T-helper 2 cell treated with Interferon-gamma antibody and Interleukin-4, amounts not matched to agents 5 μg/mL and 100 μg/mL, for 36 hours (primary cell): ENCODE data around the gene ITGA2B.
"Not testable (repeated sequence)": the region's sequence is repeated elsewhere in the genome, so short reads cannot be mapped to it uniquely, and the experiment has no call there.

Experiments
- DNase-seq: peaks from one replicate; pipeline ENCODE4 v3.0.0; 2021; ENCODE audit warnings: low spot score
- H3K27ac Mint-ChIP-seq: one replicate; pipeline ENCODE4 v1.8.0; 2021; ENCODE audit warnings: mild to moderate bottlenecking, mixed read lengths
- H3K27me3 Mint-ChIP-seq: one replicate; pipeline ENCODE4 v1.8.0; 2021; ENCODE audit warnings: low read depth, mixed read lengths
- H3K36me3 Mint-ChIP-seq: one replicate; pipeline ENCODE4 v1.8.0; 2021; ENCODE audit warnings: low read depth, mixed read lengths
- H3K4me1 Mint-ChIP-seq: one replicate; pipeline ENCODE4 v1.8.0; 2021; ENCODE audit warnings: low read depth, mixed read lengths
- H3K4me3 Mint-ChIP-seq: one replicate; pipeline ENCODE4 v1.8.0; 2022; ENCODE audit warnings: mild to moderate bottlenecking, moderate library complexity, mixed read lengths
- H3K9me3 Mint-ChIP-seq: one replicate; pipeline ENCODE4 v1.8.0; 2021; ENCODE audit warnings: mixed read lengths

The ITGA2B gene

DNA sequence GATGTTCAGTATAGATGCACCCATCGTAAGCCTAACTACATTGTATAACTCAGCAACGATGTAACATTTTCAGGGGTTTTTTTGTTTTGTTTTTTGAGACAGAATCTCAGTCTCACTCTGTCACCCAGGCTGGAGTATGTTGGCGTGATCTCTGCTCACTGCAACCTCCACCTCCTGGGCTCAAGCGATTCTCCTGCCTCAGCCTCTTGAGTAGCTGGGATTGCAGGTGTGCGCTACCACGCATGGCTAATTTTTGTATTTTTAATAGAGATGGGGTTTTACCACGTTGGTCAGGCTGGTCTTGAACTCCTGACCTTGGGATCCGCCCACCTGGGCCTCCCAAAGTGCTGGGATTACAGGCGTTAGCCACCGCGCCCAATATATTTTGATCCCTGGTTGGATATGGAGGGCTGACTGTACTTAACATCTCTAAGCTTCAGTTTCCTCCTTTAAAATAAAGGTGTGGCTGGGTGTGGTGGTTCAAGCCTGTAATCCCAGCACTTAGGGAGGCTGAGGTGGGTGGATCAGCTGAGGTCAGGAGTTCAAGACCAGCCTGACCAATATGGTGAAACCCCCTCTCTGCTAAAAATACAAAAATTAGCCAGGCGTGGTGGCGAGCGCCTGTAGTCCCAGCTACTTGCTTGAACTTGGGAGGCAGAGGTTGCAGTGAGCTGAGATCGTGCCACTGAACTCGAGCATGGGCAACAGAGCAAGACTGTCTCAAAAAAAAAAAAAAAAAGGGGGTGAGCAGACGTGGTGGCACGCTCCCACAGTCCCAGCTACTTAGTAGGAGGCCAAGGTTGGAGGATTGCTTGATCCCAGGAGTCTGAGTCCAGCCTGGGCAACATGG lies 42.0 kb downstream of the ITGA2B start:
- H3K4me3 Mint-ChIP-seq, DNase-seq, H3K27me3 Mint-ChIP-seq, H3K36me3 Mint-ChIP-seq, H3K9me3 Mint-ChIP-seq, H3K27ac Mint-ChIP-seq: not testable (repeated sequence)
- peaks cover 14% of the 10 kb centered on the region for H3K4me1 Mint-ChIP-seq

- no peaks in the 10 kb centered on the region for H3K9me3 Mint-ChIP-seq
- H3K4me1 Mint-ChIP-seq = peaks cover 14% of the 10 kb centered on the region
- no peak for DNase-seq
- H3K36me3 Mint-ChIP-seq = no peaks in the 10 kb centered on the region
- H3K27me3 Mint-ChIP-seq = peaks cover 12% of the 10 kb centered on the region
- H3K4me3 Mint-ChIP-seq = peak overlapping the region; percentile 95
- no peak overlapping the region for H3K27ac Mint-ChIP-seq
These were observed 43.2 kb downstream of the ITGA2B start for GRCh38 chr17:44346064-44346844.

DNA sequence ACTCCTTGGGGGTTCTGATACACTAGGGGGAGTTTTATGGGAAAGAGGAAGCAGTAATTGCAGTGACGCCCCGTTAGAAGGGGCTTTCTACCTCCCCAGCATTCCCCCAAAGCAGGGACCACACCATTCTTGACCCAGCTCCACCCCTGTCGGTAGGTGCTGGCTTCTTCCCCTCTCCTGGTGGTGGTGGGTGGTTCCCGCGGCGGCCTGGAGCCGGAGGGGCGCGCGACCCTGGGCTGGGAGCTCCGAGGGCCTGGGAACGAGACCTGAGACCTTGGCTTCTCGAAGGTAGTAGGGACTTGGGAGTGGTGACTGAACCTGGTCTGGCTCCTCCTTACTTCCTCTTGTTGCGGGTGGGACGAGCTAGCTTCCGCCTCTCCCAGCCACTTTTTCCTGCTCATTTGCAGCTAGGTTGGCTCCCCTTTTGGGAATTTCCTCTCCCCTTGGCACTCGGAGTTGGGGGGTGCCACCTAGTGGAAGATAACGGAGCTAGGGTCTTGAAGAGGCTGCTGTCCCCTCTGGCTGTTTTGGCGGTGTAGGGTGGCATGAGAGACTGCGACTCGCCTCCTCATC lies 43.9 kb downstream of the ITGA2B start:
- Mint-ChIP-seq H3K27me3 (peaks cover 12% of the 10 kb centered on the region), H3K27ac (peak overlapping the region; percentile 82), H3K4me1 (peaks cover 14% of the 10 kb centered on the region), H3K4me3 (peak overlapping the region; percentile 95), H3K36me3 (no peaks in the 10 kb centered on the region), H3K9me3 (no peaks in the 10 kb centered on the region)
- DNase-seq = no peak

GRCh38 chr17:44344939-44345453 lies 44.5 kb downstream of the ITGA2B start, which contains the start of gene GRN:
Gene GRN (plus strand): TSS chr17:44345302. CDS start chr17:44349165, 3,863 bp downstream.
- peak; percentile 88 for DNase-seq
- no peaks in the 10 kb centered on the region for H3K9me3 Mint-ChIP-seq
- peaks cover 14% of the 10 kb centered on the region for H3K4me1 Mint-ChIP-seq
- no peaks in the 10 kb centered on the region for H3K36me3 Mint-ChIP-seq
- peak within 1 kb of the TSS; percentile 82 for H3K27ac Mint-ChIP-seq
- H3K27me3 Mint-ChIP-seq = peaks cover 16% of the 10 kb centered on the region
- peak within 1 kb of the TSS; percentile 95 for H3K4me3 Mint-ChIP-seq

DNA sequence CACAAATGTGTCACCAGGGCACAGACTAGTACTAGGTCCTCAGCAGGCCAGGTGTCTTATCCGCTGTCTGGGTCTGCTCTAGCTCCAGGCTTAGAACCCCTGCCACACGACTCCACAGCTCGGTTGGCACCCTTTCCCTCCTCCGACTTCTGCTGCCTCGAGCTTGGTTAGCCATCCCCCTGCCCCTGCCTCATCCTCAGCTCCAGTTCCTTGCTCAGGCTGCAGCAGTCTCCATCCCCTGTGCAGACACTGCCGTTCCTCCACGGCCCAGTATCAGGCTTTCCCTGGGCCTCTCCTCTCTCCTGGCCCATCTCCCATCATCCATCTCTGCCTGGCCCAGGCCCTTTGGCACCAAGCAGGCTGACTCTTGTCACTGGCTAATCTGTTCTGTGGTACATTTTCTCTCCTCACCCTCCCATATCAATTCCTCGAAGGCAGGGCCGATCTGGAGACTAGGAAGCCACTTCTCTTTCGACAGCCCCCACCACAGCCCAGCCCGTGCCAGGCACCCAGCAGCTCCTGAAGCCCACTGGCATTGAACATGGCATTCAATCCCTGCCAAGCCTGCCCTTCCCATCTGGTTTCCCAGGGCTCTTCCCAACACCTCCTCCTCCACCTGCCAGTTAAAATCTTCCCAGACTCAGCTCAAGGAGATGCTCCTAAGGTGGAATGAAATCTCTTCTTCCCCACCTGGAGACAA lies 45.8 kb downstream of the ITGA2B start:
- H3K4me3 Mint-ChIP-seq = no peak overlapping the region
- H3K27ac Mint-ChIP-seq = no peak overlapping the region
- DNase-seq = no peak
- H3K9me3 Mint-ChIP-seq = no peaks in the 10 kb centered on the region
- H3K4me1 Mint-ChIP-seq = peaks cover 14% of the 10 kb centered on the region
- H3K27me3 Mint-ChIP-seq = peaks cover 16% of the 10 kb centered on the region
- no peaks in the 10 kb centered on the region for H3K36me3 Mint-ChIP-seq

- H3K4me3 Mint-ChIP-seq, H3K9me3 Mint-ChIP-seq, H3K36me3 Mint-ChIP-seq, H3K4me1 Mint-ChIP-seq, H3K27ac Mint-ChIP-seq, DNase-seq: not testable (repeated sequence)
- H3K27me3 Mint-ChIP-seq = peaks cover 16% of the 10 kb centered on the region
These were observed 48.9 kb downstream of the ITGA2B start for GRCh38 chr17:44340553-44340952.

GRCh38 chr17:44338702-44339101 lies 50.7 kb downstream of the ITGA2B start:
- Mint-ChIP-seq H3K4me1 (no peaks in the 10 kb centered on the region), H3K27me3 (peaks cover 13% of the 10 kb centered on the region), H3K27ac (no peak overlapping the region), H3K4me3 (no peak overlapping the region), H3K36me3 (no peaks in the 10 kb centered on the region), H3K9me3 (no peaks in the 10 kb centered on the region)
- DNase-seq = no peak

DNA sequence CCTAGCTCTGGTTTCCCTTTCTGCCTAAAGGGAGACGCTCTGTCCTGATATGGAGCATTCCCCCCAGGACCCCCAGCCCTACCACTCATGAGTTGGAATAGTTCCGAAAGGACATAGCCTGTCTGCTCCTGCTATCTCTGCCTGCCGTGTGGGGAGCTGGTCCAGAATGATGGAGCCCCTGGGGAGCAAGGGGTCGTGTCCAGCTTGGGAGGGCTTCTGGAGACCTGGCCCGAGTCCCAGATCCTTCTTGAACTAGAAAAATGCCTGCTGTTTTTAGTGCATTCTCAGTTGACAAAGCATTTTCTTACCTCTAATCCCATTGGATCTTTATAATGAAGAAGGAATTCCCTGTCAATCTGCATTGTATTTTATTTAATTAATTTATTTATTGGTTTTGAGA lies 53.5 kb downstream of the ITGA2B start:
- peaks cover 3% of the 10 kb centered on the region for H3K27me3 Mint-ChIP-seq
- no peak overlapping the region for H3K27ac Mint-ChIP-seq
- H3K9me3 Mint-ChIP-seq = no peaks in the 10 kb centered on the region
- no peaks in the 10 kb centered on the region for H3K36me3 Mint-ChIP-seq
- no peak for DNase-seq
- no peak overlapping the region for H3K4me3 Mint-ChIP-seq
- H3K4me1 Mint-ChIP-seq = peaks cover 6% of the 10 kb centered on the region

GRCh38 chr17:44335564-44335963 lies 53.9 kb downstream of the ITGA2B start:
- Mint-ChIP-seq H3K4me3 (no peak overlapping the region), H3K27me3 (peaks cover 3% of the 10 kb centered on the region), H3K36me3 (no peaks in the 10 kb centered on the region), H3K9me3 (no peaks in the 10 kb centered on the region), H3K4me1 (peaks cover 6% of the 10 kb centered on the region), H3K27ac (no peak overlapping the region)
- no peak for DNase-seq

- H3K9me3 Mint-ChIP-seq = no peaks in the 10 kb centered on the region
- no peaks in the 10 kb centered on the region for H3K27me3 Mint-ChIP-seq
- H3K27ac Mint-ChIP-seq = no peak overlapping the region
- H3K4me1 Mint-ChIP-seq = peaks cover 6% of the 10 kb centered on the region
- no peaks in the 10 kb centered on the region for H3K36me3 Mint-ChIP-seq
- no peak overlapping the region for H3K4me3 Mint-ChIP-seq
- DNase-seq = no peak
These were observed 54.7 kb downstream of the ITGA2B start for GRCh38 chr17:44334727-44335126.

GRCh38 chr17:44334315-44334714 lies 55.1 kb downstream of the ITGA2B start:
- Mint-ChIP-seq H3K27ac (no peak overlapping the region), H3K36me3 (no peaks in the 10 kb centered on the region), H3K4me1 (peaks cover 6% of the 10 kb centered on the region), H3K4me3 (no peak overlapping the region), H3K27me3 (no peaks in the 10 kb centered on the region), H3K9me3 (no peaks in the 10 kb centered on the region)
- no peak for DNase-seq

DNA sequence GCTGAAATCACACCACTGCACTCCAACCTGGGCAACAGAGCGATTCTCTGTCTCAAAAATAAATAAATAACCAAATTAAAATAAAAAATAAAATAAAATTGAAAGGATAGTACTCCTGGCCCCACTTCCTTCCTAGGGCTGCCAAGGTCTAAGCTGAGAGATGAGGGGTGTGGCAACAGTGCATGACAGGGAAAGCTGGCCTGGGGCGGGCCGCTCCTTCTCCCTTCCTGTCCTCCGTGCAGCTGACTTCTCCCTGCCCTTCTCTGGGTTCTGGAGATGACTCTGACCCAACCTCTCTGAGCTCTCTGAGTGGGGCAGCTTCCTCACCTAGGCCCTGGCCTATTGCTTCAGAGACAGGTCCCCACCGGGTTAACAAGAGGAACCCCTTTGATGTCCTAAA lies 56.1 kb downstream of the ITGA2B start:
- Mint-ChIP-seq H3K4me1 (peaks cover 6% of the 10 kb centered on the region), H3K36me3 (no peaks in the 10 kb centered on the region), H3K27me3 (no peaks in the 10 kb centered on the region), H3K9me3 (no peaks in the 10 kb centered on the region), H3K27ac (no peak overlapping the region), H3K4me3 (no peak overlapping the region)
- no peak for DNase-seq

- Mint-ChIP-seq H3K9me3 (no peaks in the 10 kb centered on the region), H3K4me1 (peaks cover 10% of the 10 kb centered on the region), H3K27me3 (no peaks in the 10 kb centered on the region), H3K4me3 (no peak overlapping the region), H3K36me3 (no peaks in the 10 kb centered on the region), H3K27ac (peak overlapping the region; percentile 17)
- DNase-seq = peak; percentile 65
These were observed 58.1 kb downstream of the ITGA2B start for GRCh38 chr17:44331249-44331760.
